T1000 (cell line): ENCODE data around the gene KPNA4.
"Not testable (repeated sequence)": the region's sequence is repeated elsewhere in the genome, so short reads cannot be mapped to it uniquely, and the experiment has no call there.

ENCODE experiments used
- DNase-seq: peaks from one replicate; lab custom pipeline; 2025; ENCODE audit warnings: mixed read lengths; lab: John Stamatoyannopoulos, UW

The KPNA4 gene

DNA sequence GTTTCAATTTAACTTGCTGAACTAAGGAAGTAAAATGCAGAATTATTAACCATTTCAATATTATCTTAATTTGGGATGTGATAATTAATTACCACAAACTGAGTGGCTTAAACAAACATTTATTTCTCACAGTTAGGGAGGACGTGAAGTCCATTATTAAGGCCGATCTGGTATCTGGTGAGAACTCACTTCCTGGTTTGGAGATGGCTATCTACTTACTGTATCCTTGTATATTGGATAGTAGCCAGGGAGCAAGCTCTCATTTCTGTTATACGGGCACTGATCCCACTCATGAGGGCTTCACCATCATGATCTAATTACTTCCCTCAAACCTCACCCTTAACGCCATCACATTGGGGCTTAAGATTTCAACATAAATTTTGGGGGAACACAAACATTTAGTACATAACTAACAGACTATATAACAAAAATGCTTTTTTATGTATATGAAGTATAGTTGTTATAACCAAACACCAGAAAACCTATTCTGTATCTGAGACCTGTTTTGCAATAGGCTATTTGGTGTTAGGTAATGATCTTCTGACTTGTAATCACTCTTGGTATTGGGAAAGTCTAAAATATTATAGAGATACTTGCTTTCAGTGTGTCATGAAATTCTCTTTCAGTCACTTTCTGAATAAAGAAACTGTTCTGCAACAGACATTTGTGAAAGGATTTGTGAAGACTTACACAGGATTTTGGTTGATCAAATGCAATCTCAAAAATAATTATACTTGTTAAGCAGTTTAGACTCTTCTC lies 4.7 kb upstream of the KPNA4 start:
- no peak for DNase-seq

DNA sequence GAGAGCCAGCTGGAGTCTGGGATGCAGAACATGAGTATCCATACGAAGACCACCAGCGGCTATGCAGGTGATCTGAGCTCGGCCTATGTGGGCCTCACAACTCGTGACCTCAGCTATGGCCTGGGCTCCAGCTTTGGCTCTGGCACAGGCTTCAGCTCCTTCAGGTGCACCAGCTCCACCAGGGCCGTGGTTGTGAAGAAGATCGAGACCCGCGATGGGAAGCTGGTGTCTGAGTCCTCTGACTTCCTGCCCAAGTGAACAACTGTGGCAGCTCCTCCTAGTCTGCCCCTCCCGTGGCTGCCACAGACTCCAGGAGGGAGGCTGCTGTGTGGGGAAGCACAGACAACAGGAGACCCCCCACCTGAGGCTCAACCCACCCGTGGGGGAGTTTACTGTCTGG lies 3.6 kb upstream of the KPNA4 start:
- no peak for DNase-seq

DNA sequence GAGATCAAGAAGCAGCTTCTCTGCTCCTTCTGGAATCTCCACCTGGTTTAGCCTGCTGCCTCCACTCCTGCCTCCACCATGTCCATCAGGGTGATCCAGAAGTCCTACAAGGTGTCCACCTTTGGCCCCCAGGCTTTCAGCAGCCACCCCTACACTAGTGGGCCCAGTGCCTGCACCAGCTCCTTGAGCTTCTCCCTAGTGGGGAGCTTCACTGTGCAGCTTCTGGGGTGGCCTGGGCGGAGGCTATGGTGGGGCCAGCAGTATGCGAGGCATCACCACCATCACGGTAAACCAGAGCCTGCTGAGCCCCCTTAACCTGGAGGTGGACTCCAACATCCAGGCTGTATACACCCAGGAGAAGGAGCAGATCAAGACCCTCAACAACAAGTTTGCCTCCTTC lies 2.4 kb upstream of the KPNA4 start:
- DNase-seq: no peak

DNA sequence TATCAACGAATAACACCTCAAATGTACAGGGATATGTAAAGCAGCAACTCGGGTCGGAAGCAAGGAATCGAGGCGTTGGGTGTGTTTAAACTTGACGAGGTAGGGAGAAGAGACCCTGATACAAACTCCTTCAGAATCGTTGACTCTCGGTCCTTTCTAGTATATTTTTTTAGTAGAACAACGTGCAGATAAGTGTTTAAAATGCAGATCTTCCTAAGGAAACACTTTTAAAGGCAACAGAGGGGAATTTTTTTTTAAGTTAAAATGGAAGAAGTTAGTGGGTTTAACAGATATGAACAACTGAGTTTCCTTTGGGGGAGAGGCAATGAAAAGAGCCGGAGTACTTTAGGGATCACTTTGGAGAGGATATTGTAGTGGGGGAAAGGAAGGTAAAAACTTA lies 1.1 kb upstream of the KPNA4 start:
- DNase-seq: no peak

DNA sequence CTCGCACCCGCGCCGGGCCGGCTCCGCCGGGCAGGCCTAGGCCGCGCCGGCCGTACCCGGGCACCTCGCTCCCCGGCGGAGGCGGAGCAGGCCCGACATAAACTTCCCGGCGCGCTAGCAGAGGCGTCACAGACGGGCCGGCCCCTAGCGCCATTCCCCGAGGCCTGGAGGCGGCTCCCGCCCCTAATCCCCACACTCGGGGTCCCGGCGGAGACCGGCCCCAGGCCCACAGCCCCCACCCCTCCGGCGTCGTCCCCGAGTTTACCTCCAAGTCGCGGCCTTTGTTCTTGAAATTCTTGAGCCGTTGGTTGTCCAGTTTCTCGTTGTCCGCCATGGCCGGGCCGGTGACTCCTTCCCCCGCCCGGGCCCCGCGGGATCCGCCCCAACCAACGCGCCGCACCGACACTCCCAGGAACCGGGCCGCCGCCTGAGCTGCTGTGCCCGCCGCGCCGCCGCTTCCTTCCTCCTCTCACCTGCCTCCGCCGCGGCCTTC lies 376 bp downstream of the KPNA4 start:
- no peak for DNase-seq

DNA sequence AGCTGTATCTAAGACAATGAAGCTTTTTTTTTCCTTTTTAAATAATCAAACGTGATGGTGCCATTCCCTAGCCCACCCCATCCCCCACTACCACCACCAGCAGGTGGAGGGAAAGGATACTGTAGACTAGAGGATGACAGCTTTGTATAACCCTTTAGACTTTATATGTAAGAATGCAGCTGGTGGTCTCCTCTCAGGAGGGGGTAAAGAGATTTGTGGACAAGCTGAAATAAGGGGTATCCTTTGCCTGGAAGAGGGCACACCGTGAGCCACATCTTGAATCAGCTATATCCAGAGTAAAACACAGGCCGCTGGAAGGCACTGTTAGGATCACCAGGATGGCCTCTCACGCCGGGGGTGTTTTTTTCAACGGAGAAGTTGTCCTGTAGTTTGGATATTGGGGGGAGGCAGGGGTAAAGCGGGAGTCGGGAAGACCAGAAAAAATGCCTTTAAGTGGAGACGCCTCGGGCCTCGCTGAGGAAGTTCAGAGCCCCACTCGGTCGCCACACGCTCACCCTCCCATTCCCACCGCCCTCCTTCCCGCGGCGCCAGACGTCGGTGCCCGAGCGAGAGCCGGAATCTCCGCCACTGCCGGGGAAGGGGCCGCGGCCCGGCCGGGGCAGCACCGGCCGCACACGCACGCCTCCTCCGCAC lies 986 bp downstream of the KPNA4 start:
- no peak for DNase-seq

DNA sequence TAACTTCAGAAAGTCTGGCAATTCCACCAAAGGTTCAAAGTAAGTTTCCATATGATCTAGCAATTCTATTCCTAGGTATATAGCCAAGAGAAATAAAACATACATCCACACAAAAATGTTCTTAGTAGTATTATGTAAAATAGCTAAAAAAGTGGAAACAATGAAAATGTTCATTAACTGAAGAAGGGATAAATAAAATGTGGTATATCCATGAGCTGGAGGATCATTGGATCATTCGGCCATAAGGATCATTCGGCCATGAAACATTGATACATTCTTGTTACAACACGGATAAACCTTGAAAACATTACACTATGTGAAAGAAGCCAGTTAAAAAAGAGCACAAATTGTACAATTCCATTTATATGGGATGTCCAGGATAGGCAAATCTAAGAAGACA lies 2.4 kb downstream of the KPNA4 start:
- no peak for DNase-seq

DNA sequence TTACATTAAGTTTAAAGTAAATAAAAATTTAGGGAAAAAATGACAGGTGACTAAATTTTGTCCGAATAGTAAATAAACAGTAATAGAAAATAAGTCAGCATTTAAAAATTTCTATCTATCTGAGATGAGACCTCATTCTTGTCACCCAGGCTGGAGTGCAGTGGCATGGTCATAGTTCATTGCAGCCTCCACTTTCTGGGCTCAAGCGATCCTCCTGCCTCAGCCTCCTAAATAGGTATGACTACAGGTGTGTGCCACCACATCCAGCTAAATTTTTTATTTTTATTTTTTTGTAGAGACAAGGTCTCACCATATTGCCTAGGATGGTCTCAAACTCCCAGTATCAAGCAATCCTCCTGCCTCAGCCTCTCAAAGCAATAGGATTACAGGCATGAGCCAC lies 7.8 kb downstream of the KPNA4 start:
- DNase-seq: no peak

DNA sequence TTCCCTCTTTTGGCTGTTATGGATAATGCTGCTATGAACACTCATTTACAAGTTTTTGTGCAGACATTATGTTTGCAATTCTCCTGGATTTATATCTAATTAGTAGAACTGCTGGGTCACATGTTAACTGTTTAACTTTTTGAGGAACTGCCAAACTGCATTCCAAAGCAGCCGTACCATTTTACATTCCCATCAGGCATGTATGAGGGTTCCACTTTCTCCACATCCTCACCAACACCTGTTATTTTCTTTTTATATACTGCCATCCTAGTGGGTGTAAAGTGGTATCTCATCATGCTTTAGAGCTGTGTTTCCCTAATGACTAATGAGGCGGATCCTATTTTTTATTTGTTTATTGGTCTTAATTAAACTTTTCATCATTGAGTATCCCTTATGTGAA lies 9.2 kb downstream of the KPNA4 start:
- no peak for DNase-seq

DNA sequence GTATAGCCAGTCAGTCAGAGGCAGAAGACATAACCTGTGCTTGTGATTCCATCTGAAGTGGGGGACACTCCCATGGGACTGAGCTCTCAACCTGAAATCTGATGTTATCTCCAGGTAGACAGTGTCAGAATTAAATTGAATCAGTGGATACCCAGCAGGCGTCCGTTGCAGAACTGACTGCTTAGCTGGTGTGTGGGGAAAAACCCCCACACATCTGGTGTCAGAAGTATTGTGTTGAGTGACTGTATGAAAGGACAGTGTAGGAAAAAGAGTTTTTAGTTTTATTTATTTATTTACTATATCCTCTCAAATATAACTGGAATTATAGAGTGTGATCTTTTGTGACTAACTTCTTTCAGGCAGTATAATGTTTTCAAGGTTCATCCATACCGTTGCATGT lies 10.4 kb downstream of the KPNA4 start:
- DNase-seq: no peak

DNA sequence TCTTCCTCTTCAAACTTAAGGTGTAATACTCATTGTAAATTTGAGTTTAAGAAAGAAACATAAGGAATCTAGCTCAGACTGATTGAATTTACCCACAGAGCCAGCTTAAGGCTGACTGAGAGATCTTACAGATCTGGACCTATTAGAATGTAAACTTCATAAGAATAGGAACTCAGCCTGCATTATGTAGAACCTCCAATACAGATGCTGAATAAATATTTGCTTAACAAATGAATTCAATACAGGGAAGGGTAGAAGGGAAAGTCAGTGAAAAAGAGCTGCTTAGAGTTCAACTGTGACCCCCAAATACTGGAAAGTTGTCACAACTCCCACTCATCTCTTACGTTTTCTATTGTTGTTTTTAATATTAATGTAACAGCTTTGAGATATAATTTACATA lies 11.5 kb downstream of the KPNA4 start:
- DNase-seq: no peak

DNA sequence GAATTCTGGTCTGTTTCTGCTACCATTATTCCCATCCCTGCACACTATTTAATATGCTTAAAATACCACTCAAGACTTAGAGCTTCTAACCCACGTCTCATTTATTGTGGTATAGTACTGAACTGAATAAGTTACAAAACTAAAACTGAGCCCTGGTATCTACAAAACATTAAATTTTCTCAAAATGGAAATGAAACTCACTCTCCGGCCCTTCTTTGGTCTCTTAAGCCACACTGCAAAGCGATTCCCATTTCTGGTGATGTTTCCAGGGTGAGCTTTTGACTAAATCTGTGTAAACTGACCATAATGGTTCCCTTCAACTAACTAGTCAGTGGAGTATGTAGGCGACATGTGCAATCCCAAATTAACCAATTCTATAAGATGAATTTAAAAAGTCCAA lies 18.6 kb downstream of the KPNA4 start:
- DNase-seq: no peak

DNA sequence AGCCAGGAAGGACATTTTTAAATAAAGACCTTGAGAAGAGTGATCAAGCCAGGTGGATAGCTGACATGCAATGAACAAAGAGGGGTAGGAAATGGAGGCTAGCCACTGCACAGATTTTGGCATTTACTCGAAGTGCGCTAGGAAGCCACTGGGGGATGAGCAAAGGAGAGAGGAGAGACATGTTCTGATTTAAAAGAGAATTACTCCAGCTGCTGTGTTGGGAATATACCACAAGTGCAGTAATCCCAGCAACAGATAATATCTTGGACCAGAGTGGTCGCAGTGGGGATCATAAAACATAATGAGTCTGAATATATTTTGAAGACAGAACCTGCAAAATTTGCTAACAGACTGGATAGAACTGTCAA lies 19.9 kb downstream of the KPNA4 start:
- DNase-seq: no peak

DNA sequence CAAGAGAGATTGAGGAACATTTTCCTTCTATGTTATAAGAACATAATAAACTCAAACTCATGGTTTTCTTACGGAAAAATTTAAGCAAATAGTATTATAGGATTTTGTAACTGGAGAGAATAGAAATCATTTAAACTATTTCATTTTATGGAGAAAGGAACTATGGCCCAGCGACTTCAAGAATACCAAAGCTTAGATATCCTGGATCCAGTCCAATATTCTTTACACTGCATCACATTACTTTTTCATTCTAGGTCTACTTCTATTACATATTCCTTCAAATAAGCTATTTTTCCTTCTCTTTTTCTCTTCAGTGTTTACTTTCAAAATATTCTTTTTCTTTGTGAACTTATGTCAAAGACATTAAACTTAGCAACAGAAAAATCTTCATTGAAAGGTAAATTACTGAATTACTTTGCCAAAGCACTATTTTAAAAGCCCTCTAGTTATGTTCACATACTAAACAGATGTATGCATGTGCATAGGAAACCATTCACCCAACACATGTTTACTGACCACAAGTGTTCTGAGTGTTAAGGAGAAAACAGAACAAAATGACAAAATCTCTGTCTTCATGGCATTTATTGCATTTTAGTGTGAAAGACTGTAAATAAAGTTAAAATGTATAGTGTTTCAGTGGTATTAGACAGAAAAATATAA lies 20.4 kb downstream of the KPNA4 start:
- DNase-seq: no peak

DNA sequence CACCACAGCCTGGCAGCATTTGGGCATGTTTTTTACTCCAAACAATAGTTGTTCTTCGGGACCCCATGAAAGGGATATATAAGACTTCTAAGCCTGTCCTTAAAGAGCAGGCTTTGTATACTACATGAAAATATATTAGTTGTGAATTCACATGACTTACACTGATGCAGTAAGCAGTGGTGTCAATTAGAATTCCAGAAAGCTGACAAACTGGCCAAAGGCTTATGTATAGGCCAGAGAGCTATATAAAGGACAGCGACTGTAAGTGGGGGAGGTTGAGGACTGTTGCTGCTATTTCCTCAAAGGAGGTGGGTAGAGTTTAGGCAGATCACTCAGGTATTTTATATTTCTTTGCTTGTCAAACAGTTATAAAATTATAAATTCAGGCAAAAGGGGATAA lies 24.8 kb downstream of the KPNA4 start:
- DNase-seq: no peak

DNA sequence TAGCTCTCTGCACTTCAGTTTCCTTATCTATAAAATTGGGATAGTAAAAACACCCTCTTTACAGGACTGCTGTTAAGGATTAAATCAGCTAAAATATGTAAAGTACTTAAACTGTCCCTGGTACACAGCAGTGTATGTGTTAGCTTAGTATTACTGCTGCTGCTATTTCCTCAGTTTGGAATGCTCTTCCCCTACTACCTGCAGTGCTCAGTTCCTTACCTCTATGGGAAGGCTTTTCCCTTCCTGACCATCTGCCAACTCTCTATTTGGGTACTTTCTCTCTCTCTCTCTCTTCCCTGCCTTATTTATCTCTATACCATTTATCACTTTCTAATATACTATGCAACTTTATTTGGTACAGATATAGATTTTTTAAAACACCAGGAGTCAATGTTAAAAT lies 26.5 kb downstream of the KPNA4 start:
- DNase-seq: no peak

DNA sequence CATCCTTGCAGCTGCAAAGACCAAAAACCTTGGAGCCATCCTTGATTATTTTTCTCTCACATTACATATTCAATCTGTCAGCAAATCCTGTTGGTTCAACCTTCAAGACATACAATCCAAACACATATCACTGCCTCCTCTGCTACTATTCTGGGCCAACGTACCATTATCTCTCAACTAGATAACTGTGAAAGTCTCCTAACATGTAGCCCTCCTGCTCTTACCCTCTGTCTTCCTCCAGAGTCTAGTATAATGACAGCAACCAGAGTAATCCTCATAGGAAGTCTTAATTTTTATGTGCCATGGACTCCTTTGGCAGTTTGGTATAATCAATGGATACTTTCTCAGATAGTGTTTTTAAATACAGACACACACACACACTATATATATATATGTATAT lies 27.6 kb downstream of the KPNA4 start:
- DNase-seq: no peak

DNA sequence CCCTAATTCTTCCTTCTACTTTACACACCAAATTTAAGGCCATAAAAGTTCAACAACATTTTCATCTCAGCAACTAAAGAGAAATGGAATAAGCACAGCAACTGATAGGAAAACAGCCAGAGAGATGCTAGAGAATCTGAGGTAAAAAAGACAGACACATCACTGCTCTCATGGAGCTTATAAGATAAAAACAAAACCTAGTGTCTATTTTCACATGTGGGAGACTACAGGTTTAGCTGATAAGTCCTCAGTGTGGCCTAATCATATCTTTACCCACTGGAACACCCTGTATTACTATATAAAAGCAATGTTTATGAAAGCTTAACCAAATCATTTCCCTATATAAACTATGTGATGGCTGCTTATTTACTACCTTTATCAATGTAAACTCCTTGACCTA lies 33.0 kb downstream of the KPNA4 start:
- DNase-seq: no peak

DNA sequence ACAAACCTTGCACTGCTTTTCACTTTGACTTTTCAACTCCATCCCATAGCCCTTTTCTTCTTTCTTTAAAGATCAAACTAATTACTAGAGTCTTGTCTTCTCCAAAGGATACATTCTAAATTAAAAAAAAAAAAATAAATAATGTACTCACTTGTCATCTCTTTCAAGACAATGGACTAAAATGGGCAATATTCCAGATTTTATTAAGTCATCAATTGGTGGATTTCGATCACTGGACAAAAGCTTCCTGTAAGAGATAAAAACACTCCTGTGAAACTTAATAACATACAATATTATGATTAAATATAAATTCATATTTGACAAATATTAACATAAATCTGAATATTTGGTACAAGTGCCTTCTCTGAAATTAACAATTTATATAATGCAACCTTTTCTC lies 34.1 kb downstream of the KPNA4 start:
- no peak for DNase-seq

DNA sequence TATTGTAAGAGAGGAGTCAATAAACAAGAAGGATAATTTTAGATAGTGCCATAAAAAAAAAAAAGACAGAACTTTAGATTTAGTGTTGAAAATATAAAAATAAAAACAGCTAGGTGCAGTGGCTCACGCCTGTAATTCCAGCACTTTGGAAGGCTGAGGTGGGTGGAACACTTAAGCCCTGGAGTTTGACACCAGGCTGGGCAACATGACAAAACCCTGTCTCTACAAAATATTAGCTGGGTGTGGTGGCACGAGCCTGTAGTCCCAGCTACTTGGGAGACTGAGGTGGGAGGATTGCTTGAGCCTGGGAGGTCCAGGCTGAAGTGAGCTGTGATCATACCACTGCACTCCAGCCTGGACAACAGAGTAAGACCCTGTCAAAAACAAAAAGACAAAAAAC lies 49.0 kb downstream of the KPNA4 start:
- not testable (repeated sequence) for DNase-seq

DNA sequence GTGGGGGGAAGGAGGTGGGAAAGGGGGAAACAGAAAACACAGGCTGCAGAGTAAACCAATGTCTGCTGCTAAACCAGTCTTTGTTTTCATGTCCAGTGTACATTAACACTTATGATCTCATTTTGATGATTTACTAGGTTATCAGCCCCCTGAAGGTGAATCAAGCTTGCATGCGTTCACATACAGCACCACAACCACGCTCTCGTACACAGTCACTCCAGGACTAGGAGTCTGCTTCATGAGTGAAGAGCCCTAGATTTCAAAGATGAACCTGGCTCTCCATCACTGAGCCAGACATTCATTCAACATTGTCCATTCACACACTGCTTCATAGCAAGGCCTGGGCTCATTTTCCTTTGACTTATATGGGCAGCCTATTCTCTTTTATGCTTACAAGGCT lies 64.0 kb downstream of the KPNA4 start:
- no peak for DNase-seq

DNA sequence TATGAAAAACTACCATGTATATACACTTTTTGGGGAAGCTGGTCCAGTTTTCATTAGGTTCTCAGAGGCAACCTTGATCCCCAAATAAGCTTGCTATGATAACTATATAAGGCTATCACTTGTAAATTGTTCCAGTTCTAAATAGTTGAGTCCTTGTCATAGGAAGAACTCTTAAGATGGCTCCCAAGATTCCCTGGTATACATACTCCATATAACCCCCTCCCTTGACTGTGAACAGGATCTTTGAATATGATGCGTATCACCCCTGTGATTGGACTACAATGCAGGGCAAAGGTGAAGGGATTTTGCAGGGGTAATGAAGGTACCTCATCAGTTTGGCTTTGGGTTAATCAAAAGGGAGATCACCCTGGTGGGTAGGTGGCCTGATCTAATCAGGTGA lies 67.2 kb downstream of the KPNA4 start:
- DNase-seq: no peak

DNA sequence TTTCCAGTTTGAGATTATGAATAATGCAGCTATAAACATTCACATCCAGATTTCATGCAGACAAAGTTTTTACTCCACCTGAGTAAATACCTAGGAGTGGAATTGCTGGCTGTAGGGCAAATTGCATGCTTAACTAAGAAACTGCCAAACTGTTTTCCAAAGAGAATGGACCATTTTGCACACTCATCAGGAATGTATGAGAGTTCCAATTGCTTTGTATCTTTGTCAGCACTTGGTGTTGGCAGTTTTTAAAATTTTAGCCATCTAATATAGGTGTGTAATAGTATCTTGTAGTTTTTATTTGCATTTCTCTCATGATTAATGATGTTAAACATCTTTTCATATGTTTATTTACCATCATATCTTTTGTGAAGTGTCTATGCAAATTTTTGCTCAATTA lies 75.2 kb downstream of the KPNA4 start:
- DNase-seq: no peak
